ENCODE measurements around the gene DYSF.

DNA sequence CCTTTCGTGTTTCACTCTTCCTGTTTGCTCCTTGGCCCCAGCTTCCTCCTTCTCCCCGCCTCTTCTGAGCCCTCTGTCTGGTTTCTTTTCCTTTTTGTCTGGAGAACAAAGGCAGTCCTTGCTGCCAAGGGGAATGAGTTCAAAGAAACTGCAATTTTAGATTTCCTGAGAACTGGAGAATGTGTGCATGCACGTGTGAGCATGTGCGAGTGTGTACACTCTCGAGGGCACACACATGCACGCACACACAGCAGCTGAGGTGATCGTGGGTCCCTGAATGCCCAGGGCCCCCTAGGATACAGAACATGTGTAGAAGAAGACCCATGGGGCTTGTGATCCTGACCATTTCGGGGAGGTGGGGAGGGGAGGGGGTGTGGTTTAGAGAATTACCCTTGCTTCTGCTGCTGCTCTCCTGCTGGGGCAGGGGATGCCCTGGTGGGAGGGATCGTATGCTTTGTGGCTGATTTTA is 151.8 kb downstream of the DYSF start:
- TF ChIP-seq POLR2A (IDR thresholded peaks at IDR 0.05) (no peak), CTCF (IDR thresholded peaks at IDR 0.05) (no peak), EP300 (IDR thresholded peaks at IDR 0.05) (no peak)
